T-helper 2 cell treated with Interferon-gamma antibody and Interleukin-4, amounts not matched to agents 5 μg/mL and 100 μg/mL, for 36 hours (primary cell): ENCODE results near the gene IFNA1.

ENCODE experiments used
- DNase-seq: peaks from one replicate; pipeline ENCODE4 v3.0.0; 2021; ENCODE audit warnings: low spot score
- H3K27ac Mint-ChIP-seq: one replicate; pipeline ENCODE4 v1.8.0; 2021; ENCODE audit warnings: mild to moderate bottlenecking, mixed read lengths
- H3K27me3 Mint-ChIP-seq: one replicate; pipeline ENCODE4 v1.8.0; 2021; ENCODE audit warnings: low read depth, mixed read lengths
- H3K36me3 Mint-ChIP-seq: one replicate; pipeline ENCODE4 v1.8.0; 2021; ENCODE audit warnings: low read depth, mixed read lengths
- H3K4me1 Mint-ChIP-seq: one replicate; pipeline ENCODE4 v1.8.0; 2021; ENCODE audit warnings: low read depth, mixed read lengths
- H3K4me3 Mint-ChIP-seq: one replicate; pipeline ENCODE4 v1.8.0; 2022; ENCODE audit warnings: mild to moderate bottlenecking, moderate library complexity, mixed read lengths
- H3K9me3 Mint-ChIP-seq: one replicate; pipeline ENCODE4 v1.8.0; 2021; ENCODE audit warnings: mixed read lengths

The IFNA1 gene

GRCh38 chr9:21465859-21466518, 25.8 kb downstream of the IFNA1 start:
- Mint-ChIP-seq H3K9me3 (no peaks in the 10 kb centered on the region), H3K4me3 (no peak overlapping the region), H3K4me1 (no peaks in the 10 kb centered on the region), H3K36me3 (no peaks in the 10 kb centered on the region), H3K27ac (no peak overlapping the region), H3K27me3 (peaks cover 19% of the 10 kb centered on the region)
- DNase-seq, result no peak

- Mint-ChIP-seq H3K27ac (no peak overlapping the region), H3K36me3 (no peaks in the 10 kb centered on the region), H3K4me1 (no peaks in the 10 kb centered on the region), H3K9me3 (no peaks in the 10 kb centered on the region), H3K4me3 (no peak overlapping the region), H3K27me3 (peaks cover 13% of the 10 kb centered on the region)
- no peak for DNase-seq
Observed at GRCh38 chr9:21470126-21470525, 29.9 kb downstream of the IFNA1 start.

- H3K27ac Mint-ChIP-seq, result no peak overlapping the region
- no peaks in the 10 kb centered on the region for H3K9me3 Mint-ChIP-seq
- H3K4me3 Mint-ChIP-seq, result no peak overlapping the region
- H3K27me3 Mint-ChIP-seq, result peaks cover 4% of the 10 kb centered on the region
- no peak for DNase-seq
- no peaks in the 10 kb centered on the region for H3K36me3 Mint-ChIP-seq
- no peaks in the 10 kb centered on the region for H3K4me1 Mint-ChIP-seq
Observed at GRCh38 chr9:21473236-21473635, 33.0 kb downstream of the IFNA1 start.

- H3K36me3 Mint-ChIP-seq, result no peaks in the 10 kb centered on the region
- H3K9me3 Mint-ChIP-seq, result no peaks in the 10 kb centered on the region
- peaks cover 2% of the 10 kb centered on the region for H3K27me3 Mint-ChIP-seq
- no peak for DNase-seq
- H3K4me3 Mint-ChIP-seq, result no peak overlapping the region
- H3K4me1 Mint-ChIP-seq, result no peaks in the 10 kb centered on the region
- no peak overlapping the region for H3K27ac Mint-ChIP-seq
Observed at GRCh38 chr9:21477466-21477865, 37.2 kb downstream of the IFNA1 start.

- no peaks in the 10 kb centered on the region for H3K4me1 Mint-ChIP-seq
- no peaks in the 10 kb centered on the region for H3K9me3 Mint-ChIP-seq
- peaks cover 2% of the 10 kb centered on the region for H3K27me3 Mint-ChIP-seq
- H3K4me3 Mint-ChIP-seq, result no peak overlapping the region
- H3K36me3 Mint-ChIP-seq, result no peaks in the 10 kb centered on the region
- no peak overlapping the region for H3K27ac Mint-ChIP-seq
- no peak for DNase-seq
Observed at GRCh38 chr9:21479152-21479702, 39.0 kb downstream of the IFNA1 start.

- H3K27ac Mint-ChIP-seq, result no peak overlapping the region
- H3K9me3 Mint-ChIP-seq, result no peaks in the 10 kb centered on the region
- H3K4me3 Mint-ChIP-seq, result no peak overlapping the region
- H3K4me1 Mint-ChIP-seq, result no peaks in the 10 kb centered on the region
- DNase-seq, result no peak
- H3K27me3 Mint-ChIP-seq, result peaks cover 3% of the 10 kb centered on the region
- no peaks in the 10 kb centered on the region for H3K36me3 Mint-ChIP-seq
Observed at GRCh38 chr9:21481470-21482056, 41.3 kb downstream of the IFNA1 start.

GRCh38 chr9:21482213-21482612, 42.0 kb downstream of the IFNA1 start, which contains the start of gene IFNE:
Gene IFNE, minus strand, starts transcription at chr9:21482313. Its CDS starts 619 bp downstream, at chr9:21481694.
- no peak within 1 kb of the TSS for H3K4me3 Mint-ChIP-seq
- H3K9me3 Mint-ChIP-seq, result no peaks in the 10 kb centered on the region
- no peaks in the 10 kb centered on the region for H3K4me1 Mint-ChIP-seq
- no peaks in the 10 kb centered on the region for H3K36me3 Mint-ChIP-seq
- peaks cover 3% of the 10 kb centered on the region for H3K27me3 Mint-ChIP-seq
- H3K27ac Mint-ChIP-seq, result no peak within 1 kb of the TSS
- DNase-seq, result no peak
